BLaER1 (cell line): ENCODE data around the gene LZTS2.

Experiments used
- H3K27ac ChIP-seq: shearing (Covaris generic); formaldehyde crosslinking; 2 replicates; pipeline ENCODE4 v1.8.1; 2022
- H3K27me3 ChIP-seq: shearing (Covaris generic); formaldehyde crosslinking; 2 replicates; pipeline ENCODE4 v1.8.1; 2022
- H3K36me3 ChIP-seq: shearing (Covaris generic); formaldehyde crosslinking; 2 replicates; pipeline ENCODE4 v1.8.1; 2022
- H3K4me1 ChIP-seq: shearing (Covaris generic); formaldehyde crosslinking; 2 replicates; pipeline ENCODE4 v1.8.1; 2022
- H3K4me2 ChIP-seq: shearing (Covaris generic); formaldehyde crosslinking; 2 replicates; pipeline ENCODE4 v1.8.1; 2022
- H3K4me3 ChIP-seq: shearing (Covaris generic); formaldehyde crosslinking; 2 replicates; pipeline ENCODE4 v1.8.1; 2022
- H3K9ac ChIP-seq: shearing (Covaris generic); formaldehyde crosslinking; 2 replicates; pipeline ENCODE4 v1.8.1; 2022
- H3K9me3 ChIP-seq: shearing (Covaris generic); formaldehyde crosslinking; 2 replicates; pipeline ENCODE4 v1.8.1; 2022
- H4K20me1 ChIP-seq: shearing (Covaris generic); formaldehyde crosslinking; 2 replicates; pipeline ENCODE4 v1.8.1; 2022
- Cebpa-rat ChIP-seq: shearing (Covaris generic); IDR thresholded peaks from 2 replicates; pipeline ENCODE4 v1.8.1; 2022

LZTS2 gene

DNA sequence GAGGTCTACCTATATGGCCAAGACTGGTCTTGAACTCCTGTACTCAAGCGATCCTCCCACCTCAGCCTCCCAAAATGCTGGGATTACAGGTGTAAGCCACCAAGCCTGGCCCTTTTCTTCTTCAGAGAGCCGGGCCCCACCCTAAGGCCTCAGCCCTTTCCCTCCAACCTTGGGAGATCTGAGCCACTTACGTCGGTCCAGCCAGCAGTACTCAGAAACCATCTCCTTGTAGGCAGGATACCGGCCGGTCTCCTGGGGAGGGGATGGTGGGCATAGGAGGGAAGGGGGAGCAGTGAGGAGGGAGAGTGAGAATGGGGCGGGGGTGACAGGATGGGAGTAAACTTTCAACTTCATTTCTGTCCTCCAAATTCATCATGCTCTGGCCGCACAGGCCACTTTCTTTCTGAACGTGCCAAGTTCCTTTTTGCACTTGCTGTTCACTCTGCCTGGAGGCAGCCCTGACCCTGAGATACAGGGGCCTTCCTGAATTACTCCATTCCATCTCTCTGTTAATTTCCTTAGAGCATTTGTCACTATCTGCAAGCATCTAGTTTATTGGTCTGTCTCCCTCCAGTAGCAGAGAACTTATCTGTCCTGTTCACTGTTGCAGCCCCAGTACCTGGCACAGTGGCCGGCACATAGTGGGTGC lies 20.9 kb downstream of the LZTS2 start:
- Histone ChIP-seq H3K4me3 (no peak overlapping the region), H3K4me1 (peaks cover 71% of the 10 kb centered on the region), H3K27ac (no peak overlapping the region), H3K36me3 (no peaks in the 10 kb centered on the region), H4K20me1 (no peaks in the 10 kb centered on the region), H3K4me2 (0 out of 2 replicates have a peak overlapping the region, but pooled peaks have one; percentile 99), H3K27me3 (no peaks in the 10 kb centered on the region), H3K9ac (no peak overlapping the region), H3K9me3 (no peaks in the 10 kb centered on the region)
- TF ChIP-seq Cebpa-rat: no peak

DNA sequence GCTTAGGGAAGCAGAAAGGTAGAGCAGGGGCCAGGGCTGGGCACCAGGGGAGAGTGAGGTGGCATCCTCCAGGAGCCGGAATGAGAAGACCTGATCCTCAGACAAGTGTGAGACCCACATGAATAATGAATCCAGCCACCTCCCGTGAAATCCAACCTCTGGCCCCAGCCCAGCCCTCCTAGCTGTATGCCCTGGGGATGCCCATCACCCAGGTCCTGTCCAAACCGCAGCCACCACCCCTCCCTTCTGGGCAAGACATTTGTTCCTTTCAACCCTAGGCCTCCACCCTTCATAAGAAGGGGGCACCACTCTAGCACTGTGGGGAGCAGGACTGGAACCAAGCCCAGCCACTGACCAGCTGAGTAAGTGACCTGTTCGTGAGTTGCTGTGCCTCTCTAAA lies 21.6 kb downstream of the LZTS2 start:
- TF ChIP-seq Cebpa-rat: no peak
- Histone ChIP-seq H3K4me2 (peak overlapping the region; percentile 60), H3K4me3 (no peak overlapping the region), H3K36me3 (no peaks in the 10 kb centered on the region), H3K9ac (no peak overlapping the region), H3K27ac (no peak overlapping the region), H3K27me3 (no peaks in the 10 kb centered on the region), H4K20me1 (no peaks in the 10 kb centered on the region), H3K9me3 (no peaks in the 10 kb centered on the region), H3K4me1 (peaks cover 64% of the 10 kb centered on the region)

DNA sequence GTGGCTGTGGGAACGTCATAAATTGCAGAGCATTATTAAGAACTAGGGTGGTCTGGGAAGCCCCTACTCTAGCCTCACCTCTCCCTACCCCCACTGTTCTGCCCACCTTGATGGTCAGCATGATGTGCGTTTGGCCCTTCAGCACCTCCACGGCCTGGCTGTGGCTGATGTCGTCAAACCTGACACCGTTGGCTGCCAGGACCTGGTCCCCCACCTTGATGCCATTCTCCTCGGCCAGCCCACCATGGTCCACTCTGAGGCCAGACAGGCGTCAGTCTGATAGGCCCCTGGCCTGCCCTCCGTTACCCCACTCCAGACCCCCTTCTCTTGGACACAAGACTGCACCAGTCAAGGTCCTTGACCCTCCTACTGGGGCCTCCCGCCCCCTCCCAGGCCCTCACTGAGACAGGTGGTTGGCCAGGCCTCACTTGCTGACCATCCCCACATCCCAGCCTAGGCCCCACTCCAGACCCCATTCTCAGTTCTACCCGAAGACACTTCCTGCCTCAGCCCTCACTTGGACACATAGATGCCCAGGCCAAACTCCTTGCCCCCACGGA lies 22.2 kb downstream of the LZTS2 start:
- no peak overlapping the region for H3K9ac ChIP-seq
- no peaks in the 10 kb centered on the region for H3K9me3 ChIP-seq
- peaks cover 64% of the 10 kb centered on the region for H3K4me1 ChIP-seq
- H4K20me1 ChIP-seq: no peaks in the 10 kb centered on the region
- H3K27ac ChIP-seq: no peak overlapping the region
- no peak overlapping the region for H3K4me3 ChIP-seq
- TF ChIP-seq Cebpa-rat: no peak
- no peaks in the 10 kb centered on the region for H3K36me3 ChIP-seq
- peak overlapping the region; percentile 60 for H3K4me2 ChIP-seq
- no peaks in the 10 kb centered on the region for H3K27me3 ChIP-seq

DNA sequence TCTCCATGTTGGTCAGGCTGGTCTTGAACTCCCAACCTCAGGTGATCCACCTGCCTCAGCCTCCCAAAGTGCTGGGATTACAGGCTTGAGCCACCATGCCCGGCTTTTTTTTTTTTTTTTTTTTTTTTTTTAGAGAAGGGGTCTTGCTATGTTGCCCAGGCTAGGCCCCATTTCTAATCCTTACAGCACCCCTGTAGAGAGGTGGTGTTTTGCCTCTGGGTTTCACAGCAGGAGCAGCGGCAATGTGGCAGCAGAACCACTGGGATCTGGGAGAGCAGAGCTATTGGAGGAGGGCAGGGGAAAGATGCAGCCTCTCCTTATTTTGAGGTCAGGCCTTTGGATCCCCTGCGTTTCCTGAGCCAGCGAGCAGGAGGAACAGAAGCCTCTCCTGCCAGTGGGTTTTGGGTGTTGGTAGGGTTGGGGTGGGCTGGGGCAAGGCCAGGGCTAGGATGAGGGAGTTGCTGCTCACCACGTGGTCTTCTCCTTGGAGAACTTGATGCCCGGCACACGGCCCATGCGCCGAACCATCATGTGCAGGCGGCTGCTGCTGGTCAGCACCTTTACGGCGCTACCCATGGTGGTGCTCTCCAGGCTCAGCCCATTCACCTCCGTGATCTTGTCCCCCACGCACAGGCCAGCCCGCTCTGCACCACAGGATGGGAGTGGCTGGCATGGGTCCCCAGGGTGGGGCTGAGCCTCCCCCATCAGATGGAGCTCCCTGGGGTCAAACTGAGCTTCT lies 23.5 kb downstream of the LZTS2 start:
- Histone ChIP-seq H4K20me1 (no peaks in the 10 kb centered on the region), H3K4me3 (no peak overlapping the region), H3K4me1 (peaks cover 63% of the 10 kb centered on the region), H3K4me2 (no peak overlapping the region), H3K27me3 (no peaks in the 10 kb centered on the region), H3K9me3 (no peaks in the 10 kb centered on the region), H3K9ac (no peak overlapping the region), H3K36me3 (no peaks in the 10 kb centered on the region), H3K27ac (no peak overlapping the region)
- TF ChIP-seq Cebpa-rat: no peak

DNA sequence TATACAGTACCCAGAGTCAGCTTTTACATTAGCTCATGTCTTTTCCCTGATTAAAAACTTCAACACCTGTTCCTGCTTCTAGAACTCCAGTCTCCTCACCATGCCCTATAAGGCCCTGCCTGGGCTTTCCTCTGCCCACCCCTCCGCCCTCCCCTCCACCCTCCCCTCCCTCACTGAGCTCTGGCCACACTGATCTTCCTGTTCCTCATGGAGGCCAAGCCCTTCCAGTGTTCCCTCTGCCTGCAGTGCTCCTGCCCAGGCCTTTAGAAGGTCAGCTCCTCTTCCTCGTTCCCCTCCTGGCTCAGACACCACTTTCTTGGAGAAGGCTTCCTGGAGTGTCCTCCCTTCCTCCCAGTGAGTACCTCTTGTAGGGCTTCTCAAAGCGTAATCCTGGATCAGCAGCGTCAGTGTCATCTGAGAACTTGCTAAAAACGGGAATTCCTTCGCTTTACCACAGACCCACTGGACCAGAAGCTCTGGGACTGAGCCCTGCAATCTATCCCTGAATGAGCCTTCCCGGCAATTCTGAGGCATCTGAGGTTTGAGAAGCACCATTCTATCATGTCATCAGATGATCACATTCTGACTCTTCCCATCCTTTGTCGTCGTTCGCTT lies 27.6 kb downstream of the LZTS2 start:
- no peaks in the 10 kb centered on the region for H3K36me3 ChIP-seq
- H3K27me3 ChIP-seq: no peaks in the 10 kb centered on the region
- no peak overlapping the region for H3K4me3 ChIP-seq
- peak overlapping the region; percentile 30; the same call in 1 of the 2 replicates for H3K4me2 ChIP-seq
- TF ChIP-seq Cebpa-rat: no peak
- no peaks in the 10 kb centered on the region for H3K9me3 ChIP-seq
- no peak overlapping the region for H3K9ac ChIP-seq
- H4K20me1 ChIP-seq: no peaks in the 10 kb centered on the region
- H3K27ac ChIP-seq: no peak overlapping the region
- peaks cover 52% of the 10 kb centered on the region for H3K4me1 ChIP-seq

DNA sequence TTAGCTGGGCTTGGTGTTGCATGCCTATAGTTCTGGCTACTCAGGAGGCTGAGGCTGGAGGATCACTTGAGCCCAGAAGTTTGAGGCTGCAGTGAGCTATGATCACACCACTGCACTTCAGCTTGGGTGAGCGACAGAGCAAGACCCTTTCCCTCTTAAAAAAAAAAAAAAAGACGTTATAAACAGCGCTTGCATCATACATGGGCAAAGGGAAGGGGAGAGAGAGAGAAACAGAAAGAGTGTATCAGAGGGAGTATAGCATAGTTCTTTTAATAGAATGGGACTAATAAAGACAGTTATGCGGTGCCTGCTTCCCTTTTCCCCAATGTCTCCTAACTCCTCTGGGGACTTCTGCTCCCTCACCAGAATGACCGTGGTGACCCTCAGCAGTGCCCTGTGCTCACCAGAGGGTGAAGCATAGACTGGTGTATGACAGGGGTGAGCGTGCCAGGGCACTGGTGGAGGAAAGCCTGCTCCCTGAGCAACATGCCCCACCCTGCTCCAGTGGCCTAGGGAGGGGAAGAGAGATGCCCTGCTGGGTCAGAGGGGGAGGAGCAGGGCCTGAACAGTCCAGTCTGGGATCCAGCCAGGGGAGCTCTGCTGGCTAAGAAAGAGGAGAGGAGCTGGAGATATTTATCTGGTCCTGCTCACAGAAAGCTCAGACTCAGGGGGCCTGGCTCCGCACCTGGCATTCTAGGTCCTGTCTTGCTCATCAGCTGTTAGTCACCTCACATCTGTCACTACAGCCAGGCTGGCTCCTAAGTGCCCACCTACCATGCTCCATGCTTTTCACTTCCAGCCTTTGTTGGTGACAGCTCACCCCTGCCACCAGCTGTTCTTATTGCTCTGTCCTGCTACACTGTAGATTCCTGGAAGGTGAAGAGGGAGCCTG lies 29.1 kb downstream of the LZTS2 start:
- no peak overlapping the region for H3K4me3 ChIP-seq
- H3K4me1 ChIP-seq: peaks cover 58% of the 10 kb centered on the region
- TF ChIP-seq Cebpa-rat: peak; percentile 60; the same call in 1 of the 2 replicates
- H3K27me3 ChIP-seq: no peaks in the 10 kb centered on the region
- H3K9ac ChIP-seq: peak overlapping the region; percentile 67; the same call in 1 of the 2 replicates
- no peaks in the 10 kb centered on the region for H3K36me3 ChIP-seq
- H3K27ac ChIP-seq: peak overlapping the region; percentile 64
- no peaks in the 10 kb centered on the region for H3K9me3 ChIP-seq
- H3K4me2 ChIP-seq: peak overlapping the region; percentile 93
- peaks cover 9% of the 10 kb centered on the region; the same call in 1 of the 2 replicates for H4K20me1 ChIP-seq

DNA sequence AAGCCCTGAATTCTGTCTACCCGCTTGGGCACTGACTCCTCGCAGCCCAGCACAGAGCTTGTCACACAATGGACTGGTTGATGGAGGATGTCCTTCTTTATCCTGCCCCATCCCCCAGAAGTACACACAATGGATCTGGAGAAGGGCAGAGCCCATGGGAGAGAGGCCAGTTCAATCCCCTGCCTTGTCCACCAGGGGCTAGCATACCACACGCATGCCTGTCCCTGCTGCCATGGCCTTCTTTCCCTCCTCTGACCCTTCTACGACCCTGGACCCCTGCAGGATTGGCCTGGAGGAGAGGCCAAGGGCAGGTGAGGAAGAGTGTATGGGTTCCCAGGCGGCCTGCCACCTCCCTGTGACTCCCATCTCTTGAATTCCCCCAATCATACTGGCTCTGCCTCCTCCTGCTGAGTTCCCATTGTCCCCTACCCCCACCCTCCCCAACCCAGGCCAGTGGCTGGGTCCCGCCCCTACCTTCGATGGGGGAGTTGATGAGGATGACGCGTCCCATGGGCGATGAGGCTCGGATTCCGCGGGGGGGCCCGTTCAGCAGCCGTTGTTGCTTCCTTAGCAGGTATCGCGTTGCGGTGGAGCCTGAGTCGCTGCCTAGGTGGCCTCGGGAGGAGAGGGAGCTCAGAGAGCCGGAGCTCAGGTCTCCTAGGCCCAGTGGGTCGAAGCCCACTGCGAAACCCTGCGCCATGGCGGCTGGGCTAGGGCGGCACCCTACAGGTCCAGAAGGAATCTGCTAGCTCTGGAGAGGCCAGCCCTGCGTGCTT lies 30.1 kb downstream of the LZTS2 start:
- Histone ChIP-seq H3K36me3 (peaks cover 3% of the 10 kb centered on the region), H3K4me2 (peak overlapping the region; percentile 93), H3K27ac (peak overlapping the region; percentile 64; the same call in 1 of the 2 replicates), H3K9ac (no peak overlapping the region), H3K4me1 (peaks cover 58% of the 10 kb centered on the region), H3K9me3 (no peaks in the 10 kb centered on the region), H4K20me1 (peaks cover 12% of the 10 kb centered on the region; the same call in 1 of the 2 replicates), H3K27me3 (no peaks in the 10 kb centered on the region), H3K4me3 (no peak overlapping the region)
- no peak for TF ChIP-seq Cebpa-rat

DNA sequence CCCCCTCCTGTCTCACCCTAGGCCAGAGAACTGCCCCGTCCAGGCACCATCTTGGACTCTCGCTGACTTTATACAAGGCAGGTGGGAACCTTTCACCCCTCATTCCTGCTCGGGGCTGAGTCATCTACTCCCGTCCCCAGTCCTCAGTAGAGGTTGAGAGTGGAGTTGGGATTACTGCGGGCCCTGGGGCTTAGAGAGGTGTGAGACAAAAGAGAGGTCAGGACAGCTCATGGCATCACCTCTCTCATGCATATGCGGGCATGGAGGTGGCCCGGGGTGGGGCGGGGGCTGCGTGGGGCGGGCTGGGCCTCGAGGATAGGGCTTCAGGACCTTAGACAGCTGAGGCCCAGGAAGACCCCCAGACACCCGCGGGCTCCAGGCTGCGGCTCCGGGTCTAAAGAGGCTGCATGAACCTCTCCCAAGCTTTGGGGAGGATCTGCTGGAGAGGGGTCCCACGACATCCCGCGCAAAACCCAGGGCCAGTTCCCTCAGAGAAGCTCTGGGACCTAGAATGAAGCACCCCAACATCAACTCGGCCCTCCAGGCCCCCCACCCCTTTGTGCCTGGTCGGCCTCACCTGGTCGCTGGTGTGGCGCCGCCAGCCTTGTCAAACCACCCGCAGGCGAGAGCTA lies 31.0 kb downstream of the LZTS2 start:
- Histone ChIP-seq H3K27me3 (no peaks in the 10 kb centered on the region), H3K9me3 (no peaks in the 10 kb centered on the region), H3K4me2 (peak overlapping the region; percentile 93), H3K36me3 (peaks cover 12% of the 10 kb centered on the region), H3K9ac (peak overlapping the region; percentile 74; the same call in 1 of the 2 replicates), H3K4me1 (peaks cover 58% of the 10 kb centered on the region), H3K27ac (no peak overlapping the region), H3K4me3 (peak overlapping the region; percentile 76), H4K20me1 (peaks cover 20% of the 10 kb centered on the region)
- TF ChIP-seq Cebpa-rat: no peak
